Tibial nerve (tissue), 4 donors: ENCODE data around the gene COMTD1. TPM values are rescaled to one million over a fixed set of nuclear protein-coding genes. Genes with fewer than 3 reads are reported as not detected.

Experiments used
- DNase-seq, 2 donors: peaks; one replicate each; pipeline ENCODE4 v3.0.0-alpha.2; 2019; ENCODE audit warnings: low spot score in 2 of 2
- H3K27ac ChIP-seq, 4 donors: fragments of 200-600 bp; sonication (generic) in 3 of 4; one replicate each; pipeline ENCODE4 v1.5.1; 2017 to 2019; ENCODE audit warnings: mild to moderate bottlenecking in 1 of 4
- H3K27me3 ChIP-seq, 2 donors: fragments of 200-600 bp; sonication (generic) in 1 of 2; one replicate each; pipeline versions ENCODE4 v1.5.1 to v1.6.0; 2017 to 2019
- H3K36me3 ChIP-seq, 3 donors: fragments of 200-600 bp; sonication (generic); one replicate each; pipeline ENCODE4 v1.5.1; 2018 to 2019
- H3K4me1 ChIP-seq, 4 donors: fragments of 200-600 bp; sonication (generic) in 3 of 4; one replicate each; pipeline ENCODE4 v1.5.1; 2017 to 2019
- H3K4me3 ChIP-seq, 4 donors: fragments of 200-600 bp; sonication (generic) in 3 of 4; one replicate each; pipeline ENCODE4 v1.5.1; 2017 to 2019; ENCODE audit warnings: mild to moderate bottlenecking in 1 of 4, moderate library complexity in 1 of 4
- H3K9me3 ChIP-seq, 4 donors: fragments of 200-600 bp; sonication (generic) in 3 of 4; one replicate each; pipeline ENCODE4 v1.5.1; 2017 to 2019
- EP300 ChIP-seq, 2 donors: sonication (generic); formaldehyde crosslinking; IDR thresholded peaks; one replicate each; pipeline ENCODE4 v1.6.1; 2017; ENCODE audit warnings: antibody characterized with exemption in 2 of 2, mild to moderate bottlenecking in 1 of 2
- POLR2A ChIP-seq, 2 donors: fragments of 450-650 bp; IDR thresholded peaks; one replicate each; pipeline ENCODE4 v1.6.1; 2017; ENCODE audit warnings: antibody characterized with exemption in 2 of 2, mild to moderate bottlenecking in 2 of 2, moderate library complexity in 2 of 2
- WGBS, 2 donors: methylation state at CpG; one replicate each; pipeline ENCODE4 v1.1.5; 2018; 5-methylcytosine and 5-hydroxymethylcytosine counted together
- total RNA-seq, 4 donors: library from RNA; depleted of rRNA; stranded (reverse); fragments of >200 nt; gene quantifications; one replicate each; pipeline ENCODE4 v1.1.0, GENCODE V29; 2016
- TF ChIP-seq, protein P1 (sequence below), 5 experiments: fragments of 200-600 bp in 3 of 5; fragments of 450-650 bp in 2 of 5; sonication (generic) in 3 of 5; IDR thresholded peaks; one replicate each; pipeline ENCODE4 v1.5.1; 2016 to 2019; ENCODE audit warnings: antibody characterized with exemption in 5 of 5, mild to moderate bottlenecking in 3 of 5, moderate library complexity in 2 of 5

The COMTD1 gene
- total RNA-seq, 4 donors from 2014 or later = 18.1 to 47.4 (median 31.6) TPM

DNA sequence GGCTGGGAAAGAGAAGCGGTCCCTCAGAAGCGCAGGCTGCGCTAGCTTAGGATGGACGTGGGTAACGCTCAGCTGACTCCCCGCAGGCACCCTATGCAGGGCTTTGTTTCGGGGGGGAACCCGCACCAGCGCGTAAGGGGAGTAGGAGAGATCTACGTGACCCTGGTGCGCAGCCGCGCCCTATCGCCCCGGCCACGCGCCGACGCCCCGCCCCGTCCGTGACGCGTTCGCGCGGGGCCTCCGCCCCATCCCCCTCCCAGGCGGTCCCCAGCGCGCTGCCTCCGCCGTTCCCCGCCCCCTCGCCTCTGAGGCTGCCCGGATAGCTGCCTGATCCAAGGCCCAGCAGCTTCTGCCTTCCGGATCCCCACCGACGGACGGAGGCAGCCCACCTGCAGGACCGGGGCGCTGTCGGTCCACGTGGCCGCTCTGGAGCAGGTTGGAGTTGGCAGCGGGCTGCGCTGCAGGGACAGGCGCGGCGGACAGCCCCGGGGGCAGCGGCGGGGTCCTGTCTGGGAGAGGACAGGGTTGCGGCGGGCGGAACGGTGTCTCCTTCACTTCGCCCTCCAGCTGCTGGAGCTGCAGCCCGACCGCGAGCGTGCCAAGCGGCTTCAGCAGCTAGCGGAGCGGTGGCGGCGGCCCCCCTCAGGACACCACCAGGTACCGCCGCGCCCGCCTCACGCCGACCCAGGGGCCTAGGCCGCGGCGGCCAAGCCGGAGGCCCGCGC is 25.3 kb downstream of the COMTD1 start, which contains the start of gene VDAC2:
TSS of gene VDAC2 (plus strand) at position 515 of the 725 bp plus-strand sequence. CDS start 363 bp downstream, outside the sequence.
- 0% methylated on average over 23 to 38 of the region's 80 CpGs for WGBS, 2 donors
- Histone ChIP-seq H3K27ac (peak within 1 kb of the TSS; percentile 97 to 100 (median 98)), H3K4me1 (peaks cover 5 to 44% (median 17%) of the 10 kb centered on the region in 4 donors), H3K27me3 (no peaks in the 10 kb centered on the region), H3K9me3 (no peaks in the 10 kb centered on the region), H3K36me3 (peaks cover 4 to 29% (median 4%) of the 10 kb centered on the region in 3 donors), H3K4me3 (peak within 1 kb of the TSS; percentile 70 to 99 (median 86))
- DNase-seq = peak; percentile 79 to 80
- TF ChIP-seq, protein P1, sequence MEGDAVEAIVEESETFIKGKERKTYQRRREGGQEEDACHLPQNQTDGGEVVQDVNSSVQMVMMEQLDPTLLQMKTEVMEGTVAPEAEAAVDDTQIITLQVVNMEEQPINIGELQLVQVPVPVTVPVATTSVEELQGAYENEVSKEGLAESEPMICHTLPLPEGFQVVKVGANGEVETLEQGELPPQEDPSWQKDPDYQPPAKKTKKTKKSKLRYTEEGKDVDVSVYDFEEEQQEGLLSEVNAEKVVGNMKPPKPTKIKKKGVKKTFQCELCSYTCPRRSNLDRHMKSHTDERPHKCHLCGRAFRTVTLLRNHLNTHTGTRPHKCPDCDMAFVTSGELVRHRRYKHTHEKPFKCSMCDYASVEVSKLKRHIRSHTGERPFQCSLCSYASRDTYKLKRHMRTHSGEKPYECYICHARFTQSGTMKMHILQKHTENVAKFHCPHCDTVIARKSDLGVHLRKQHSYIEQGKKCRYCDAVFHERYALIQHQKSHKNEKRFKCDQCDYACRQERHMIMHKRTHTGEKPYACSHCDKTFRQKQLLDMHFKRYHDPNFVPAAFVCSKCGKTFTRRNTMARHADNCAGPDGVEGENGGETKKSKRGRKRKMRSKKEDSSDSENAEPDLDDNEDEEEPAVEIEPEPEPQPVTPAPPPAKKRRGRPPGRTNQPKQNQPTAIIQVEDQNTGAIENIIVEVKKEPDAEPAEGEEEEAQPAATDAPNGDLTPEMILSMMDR (IDR thresholded peaks at IDR 0.05) = peak in 2 of 5 experiments; percentile 37 to 59
- TF ChIP-seq POLR2A (IDR thresholded peaks at IDR 0.05) (peak; percentile 78 to 83), EP300 (IDR thresholded peaks at IDR 0.05) (peak; percentile 68 to 91)

DNA sequence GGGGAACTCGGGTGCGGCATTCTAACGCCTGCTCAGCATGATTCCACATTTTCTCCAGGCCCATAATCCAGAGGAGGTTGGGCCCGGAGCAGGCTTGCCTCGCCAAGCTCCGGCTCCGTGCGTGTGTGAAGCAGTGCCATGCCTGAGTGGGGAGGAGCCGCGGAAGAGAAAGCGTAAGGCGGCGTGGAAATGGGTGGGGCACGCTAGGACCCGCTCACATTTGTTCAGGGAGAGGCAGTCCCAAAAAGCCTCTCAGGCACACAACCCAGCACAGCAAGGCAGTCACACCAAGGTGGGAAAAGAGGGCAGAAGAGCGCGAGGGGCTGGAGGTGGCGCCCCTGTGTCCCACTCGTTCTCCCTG is 25.9 kb downstream of the COMTD1 start:
- H3K36me3 ChIP-seq = peaks cover 3 to 24% (median 4%) of the 10 kb centered on the region in 3 donors
- no peaks in the 10 kb centered on the region for H3K27me3 ChIP-seq
- 0% methylated on average over 4 to 18 of the region's 19 CpGs for WGBS, 2 donors
- H3K9me3 ChIP-seq = no peaks in the 10 kb centered on the region
- H3K4me3 ChIP-seq = peak overlapping the region; percentile 70 to 99 (median 86)
- peak overlapping the region; percentile 97 to 100 (median 98) for H3K27ac ChIP-seq
- TF ChIP-seq, protein P1 (IDR thresholded peaks at IDR 0.05) = no peak
- TF ChIP-seq POLR2A (IDR thresholded peaks at IDR 0.05) = peak in 1 of 2 donors; percentile 19
- peaks cover 5 to 39% (median 17%) of the 10 kb centered on the region in 4 donors for H3K4me1 ChIP-seq
- DNase-seq = peak; percentile 63 to 69

DNA sequence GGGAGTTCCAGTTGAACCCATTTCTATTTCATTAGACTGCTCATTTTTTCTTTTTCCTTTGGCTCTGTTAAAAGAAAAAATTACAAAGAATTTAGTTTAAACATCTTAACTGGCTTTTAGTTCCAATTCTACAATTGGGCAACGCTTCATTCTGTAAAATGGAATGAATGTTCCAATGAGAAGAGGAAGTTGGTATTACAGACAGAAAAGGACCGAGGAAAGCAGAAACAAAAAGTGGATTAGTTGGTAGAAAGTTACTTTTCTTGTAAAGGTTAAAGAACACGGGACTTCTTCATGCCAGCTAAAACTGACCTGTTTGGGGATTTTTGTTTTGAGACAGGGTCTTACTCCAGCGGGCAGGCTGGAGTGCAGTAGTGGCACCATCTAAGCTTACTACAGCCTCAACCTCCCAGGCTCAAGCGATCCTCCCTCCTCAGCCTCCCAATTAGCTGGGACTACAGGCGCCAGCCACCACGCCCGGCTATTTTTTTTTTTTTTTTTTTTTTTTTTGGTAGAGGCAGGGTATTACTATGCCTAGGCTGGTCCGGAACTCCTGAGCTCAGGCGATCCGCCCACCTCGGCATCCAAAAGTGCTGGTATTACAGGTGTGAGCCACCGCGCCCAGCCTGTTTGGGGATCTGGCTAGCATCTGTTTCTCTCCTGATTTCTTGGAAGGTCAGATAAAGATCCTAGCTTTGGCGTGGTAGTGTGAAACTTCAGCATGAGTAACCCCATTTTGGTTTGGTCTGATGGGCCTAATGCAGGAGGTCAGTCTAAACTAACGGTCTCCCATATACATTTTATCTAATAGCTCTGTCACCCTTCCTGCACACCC is 26.5 kb downstream of the COMTD1 start:
- 82 to 83% methylated on average over 15 to 16 of the region's 16 CpGs for WGBS, 2 donors
- peak overlapping the region; percentile 97 to 100 (median 98) for H3K27ac ChIP-seq
- H3K9me3 ChIP-seq = no peaks in the 10 kb centered on the region
- H3K4me3 ChIP-seq = peak overlapping the region; percentile 70 to 99 (median 86)
- TF ChIP-seq, protein P1 (IDR thresholded peaks at IDR 0.05) = no peak
- no peak for TF ChIP-seq EP300 (IDR thresholded peaks at IDR 0.05)
- no peak for TF ChIP-seq POLR2A (IDR thresholded peaks at IDR 0.05)
- H3K4me1 ChIP-seq = peaks cover 5 to 33% (median 16%) of the 10 kb centered on the region in 4 donors
- no peaks in the 10 kb centered on the region for H3K27me3 ChIP-seq
- no peak for DNase-seq
- peaks cover 0 to 18% (median 4%) of the 10 kb centered on the region in 3 donors for H3K36me3 ChIP-seq

DNA sequence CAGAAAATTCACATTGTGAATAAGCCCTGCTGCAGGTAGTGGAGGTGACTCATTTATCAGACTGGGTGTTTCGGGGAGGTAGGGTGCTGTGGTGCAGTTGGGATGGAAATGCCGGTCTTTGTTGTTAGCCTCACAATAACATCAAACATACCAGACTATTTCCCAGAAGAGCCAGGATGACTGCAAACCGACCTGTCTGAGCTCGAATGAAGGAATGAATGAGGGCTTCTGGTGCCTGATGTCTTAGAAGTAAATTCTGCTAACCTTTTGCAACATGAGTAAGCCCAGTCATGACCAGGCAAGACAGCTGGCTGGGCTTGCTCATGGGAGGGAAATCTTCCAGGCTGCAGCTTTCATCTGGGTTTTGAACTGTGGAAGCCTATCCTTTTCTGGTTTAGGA is 27.6 kb downstream of the COMTD1 start:
- Histone ChIP-seq H3K9me3 (no peaks in the 10 kb centered on the region), H3K27me3 (no peaks in the 10 kb centered on the region), H3K27ac (peak overlapping the region in 1 of 4 donors; percentile 52), H3K36me3 (peaks cover 0 to 9% (median 3%) of the 10 kb centered on the region in 3 donors), H3K4me1 (peaks cover 5 to 24% (median 16%) of the 10 kb centered on the region in 4 donors), H3K4me3 (no peak overlapping the region)
- 57 to 62% methylated on average over 4 of the region's 4 CpGs for WGBS, 2 donors
- no peak for TF ChIP-seq EP300 (IDR thresholded peaks at IDR 0.05)
- TF ChIP-seq, protein P1 (IDR thresholded peaks at IDR 0.05) = no peak
- TF ChIP-seq POLR2A (IDR thresholded peaks at IDR 0.05) = no peak
- DNase-seq = no peak
